HG02642 (cell line): ENCODE measurements around the gene RNF38.
"Not testable (repeated sequence)": the region's sequence is repeated elsewhere in the genome, so short reads cannot be mapped to it uniquely, and the experiment has no call there.

Experiments
- ATAC-seq: cut with Tn5 transposase; IDR thresholded peaks from one replicate; pipeline ENCODE4 v1.9.1; 2021; ENCODE audit warnings: mild to moderate bottlenecking; ENCODE audit not compliant: unreplicated experiment, poor library complexity

The RNF38 gene

DNA sequence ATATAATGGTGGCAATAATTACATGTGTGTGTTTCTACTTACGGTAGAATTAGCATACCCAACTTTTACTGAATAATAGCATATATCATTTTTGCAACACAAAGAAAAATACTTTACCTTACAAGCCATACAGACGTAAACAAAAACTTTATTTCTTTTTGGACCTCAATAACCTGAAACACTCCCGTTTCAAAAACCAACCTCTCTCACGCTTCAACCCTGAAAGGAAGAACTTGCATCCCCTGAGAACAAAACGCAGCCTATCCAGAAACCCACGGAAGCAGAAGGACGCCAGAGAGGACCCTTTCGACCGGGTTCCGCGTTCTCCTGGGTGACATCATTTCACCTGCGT lies at the start of gene RNF38:
TSS of gene RNF38 (minus strand) at position 290 of the 352 bp plus-strand sequence. CDS start at position 129, 161 bp downstream.
- no peak for ATAC-seq

DNA sequence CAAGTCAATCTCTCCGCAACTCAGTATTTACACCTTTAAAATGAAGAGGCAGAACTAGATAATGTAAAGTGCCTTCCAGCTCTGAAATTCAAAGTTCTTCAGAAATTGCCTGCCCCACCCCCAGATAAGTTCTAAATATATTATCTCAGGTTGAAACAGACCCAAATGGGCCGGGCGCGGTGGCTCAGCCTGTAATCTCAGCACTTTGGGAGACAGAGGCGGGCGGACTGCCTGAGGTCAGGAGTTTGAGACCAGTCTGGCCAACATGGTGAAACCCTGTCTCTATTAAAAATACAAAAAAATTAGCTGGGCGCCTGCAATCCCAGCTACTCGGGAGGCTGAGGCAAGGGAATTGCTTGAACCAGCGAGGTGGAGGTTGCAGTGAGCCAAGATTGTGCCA lies 48.5 kb upstream of the RNF38 start:
- not testable (repeated sequence) for ATAC-seq

DNA sequence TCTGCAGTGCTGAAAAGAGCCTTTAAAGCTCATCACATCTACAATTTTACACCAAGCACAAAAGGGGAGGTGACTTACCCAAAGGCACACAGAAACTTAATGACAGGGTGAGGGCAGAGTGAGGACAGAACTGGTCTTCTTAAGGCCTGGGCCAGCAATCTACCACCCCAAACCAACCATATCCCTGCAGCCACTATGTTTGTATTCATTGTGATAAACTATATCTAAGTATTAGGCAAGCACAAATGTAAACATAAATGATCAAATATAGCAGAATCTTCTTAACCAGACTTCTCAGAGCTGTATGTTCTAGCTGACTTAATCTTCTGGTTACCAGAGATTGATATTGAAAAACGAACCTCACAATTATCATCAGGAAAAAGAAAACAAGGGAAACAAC lies 47.9 kb upstream of the RNF38 start:
- ATAC-seq: no peak

DNA sequence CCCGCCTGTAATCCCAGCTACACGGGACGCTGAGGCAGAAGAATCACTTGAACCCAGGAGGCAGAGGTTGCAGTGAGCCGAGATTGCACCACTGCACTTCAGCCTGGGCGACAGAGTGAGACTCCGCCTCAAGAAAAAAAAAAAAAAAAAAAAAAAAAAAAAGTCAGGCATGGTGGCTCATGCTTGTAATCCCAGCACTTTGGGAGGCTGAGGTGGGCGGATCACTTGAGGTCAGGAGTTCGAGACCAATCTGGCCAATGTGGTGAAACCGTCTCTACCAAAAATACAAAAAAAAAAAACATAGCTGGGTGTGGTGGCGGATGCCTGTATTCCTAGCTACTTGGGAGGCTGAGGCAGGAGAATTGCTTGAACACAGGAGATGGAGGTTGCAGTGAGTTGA lies 46.6 kb upstream of the RNF38 start:
- not testable (repeated sequence) for ATAC-seq

DNA sequence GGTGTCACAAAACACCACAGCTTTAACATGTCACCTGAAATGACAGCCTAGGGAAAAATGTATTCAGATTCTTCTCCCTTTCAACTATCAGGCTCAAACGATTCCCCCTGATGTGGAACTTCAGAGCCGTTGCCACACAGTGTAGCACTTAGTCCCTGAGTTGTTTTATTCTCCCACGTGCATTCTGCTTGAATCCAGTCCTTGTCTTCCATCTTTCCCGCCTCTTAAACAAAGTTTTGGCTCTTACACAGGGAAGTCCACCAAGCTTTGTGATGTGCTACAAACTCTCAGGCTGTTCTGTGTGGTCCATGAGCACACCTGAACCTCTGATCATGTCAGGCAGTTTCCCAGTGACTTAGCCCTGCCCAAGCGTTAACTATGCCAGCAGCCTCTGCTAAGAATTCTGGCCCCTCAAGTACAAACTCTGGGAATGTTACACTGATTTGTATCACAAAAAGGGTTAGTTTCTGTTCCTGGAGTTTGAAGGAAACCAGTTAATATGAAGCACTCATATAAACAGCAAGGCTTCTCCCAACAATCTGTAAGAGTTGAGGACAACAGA lies 45.8 kb upstream of the RNF38 start:
- no peak for ATAC-seq

DNA sequence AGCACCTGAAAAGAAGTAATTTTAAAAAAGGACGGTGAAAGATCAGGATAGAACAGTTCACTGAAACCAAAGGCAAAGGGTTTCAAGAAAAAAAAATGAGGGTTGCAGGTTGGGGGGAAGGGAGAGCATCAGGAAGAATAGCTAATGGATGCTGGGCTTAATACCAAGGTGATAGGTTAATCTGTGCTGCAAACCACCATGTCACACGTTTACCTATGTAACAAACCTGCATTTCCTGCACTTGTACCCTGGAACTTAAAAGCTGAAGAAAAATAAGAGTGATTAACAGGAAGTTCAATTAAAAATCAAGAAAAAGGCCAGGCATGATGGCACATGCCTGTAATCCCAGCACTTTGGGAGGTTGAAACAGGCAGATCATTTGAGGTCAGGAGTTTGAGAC lies 44.1 kb upstream of the RNF38 start:
- no peak for ATAC-seq

DNA sequence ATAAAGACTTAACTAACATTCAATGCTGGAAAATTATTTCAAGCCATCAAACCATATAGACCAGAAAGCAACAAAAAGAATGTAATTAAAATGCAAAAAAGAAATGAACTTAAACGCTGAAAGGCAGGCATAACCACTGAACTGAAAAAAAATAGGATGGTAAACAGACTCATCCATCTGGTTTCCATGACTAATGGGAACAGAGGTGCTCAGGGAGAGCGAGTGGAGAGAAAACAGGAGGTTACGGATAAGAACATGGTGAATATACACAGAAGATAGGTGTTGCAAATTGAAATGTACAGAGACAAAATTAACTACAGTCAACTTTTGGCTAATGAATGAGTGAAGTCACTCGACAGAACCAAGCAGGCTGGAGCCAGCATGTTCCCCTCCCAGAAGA lies 43.5 kb upstream of the RNF38 start:
- ATAC-seq: no peak

DNA sequence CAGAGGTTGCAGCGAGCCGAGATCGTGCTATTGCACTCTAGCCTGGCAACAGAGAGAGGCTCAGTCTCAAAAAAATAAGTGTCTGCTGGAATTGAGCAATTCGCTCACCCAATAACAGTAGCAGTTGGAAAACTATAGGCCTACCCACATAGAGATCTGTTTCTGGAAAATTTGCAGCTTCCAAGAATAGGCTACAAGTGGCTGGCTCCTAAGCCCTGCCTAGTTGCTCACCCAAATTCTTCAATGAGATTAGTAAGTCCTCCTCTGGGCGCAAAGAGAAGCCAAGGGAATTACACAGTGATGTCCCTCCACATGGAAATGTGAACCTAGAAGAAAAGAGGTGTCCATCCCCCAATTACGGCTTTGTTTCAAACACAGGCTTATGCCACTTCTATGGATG lies 42.6 kb upstream of the RNF38 start:
- no peak for ATAC-seq

DNA sequence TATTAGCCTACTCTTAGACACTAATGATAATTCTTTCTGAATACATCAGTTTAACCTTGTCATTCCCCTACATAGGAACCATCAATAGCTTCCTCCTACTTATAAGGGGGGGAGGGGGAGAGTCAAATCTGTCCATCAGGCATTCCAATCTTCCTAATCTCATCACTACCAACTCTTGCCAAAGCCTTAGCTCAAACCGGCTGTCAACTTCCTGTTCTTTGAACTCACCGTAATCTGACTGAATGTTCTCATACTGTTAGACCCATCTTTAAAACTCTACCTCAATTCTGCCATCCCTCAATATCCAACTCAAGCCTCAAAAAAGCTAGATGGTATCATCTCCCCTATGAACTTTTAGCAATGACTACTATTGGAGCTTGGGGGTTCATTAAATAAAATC lies 41.9 kb upstream of the RNF38 start:
- ATAC-seq: no peak

DNA sequence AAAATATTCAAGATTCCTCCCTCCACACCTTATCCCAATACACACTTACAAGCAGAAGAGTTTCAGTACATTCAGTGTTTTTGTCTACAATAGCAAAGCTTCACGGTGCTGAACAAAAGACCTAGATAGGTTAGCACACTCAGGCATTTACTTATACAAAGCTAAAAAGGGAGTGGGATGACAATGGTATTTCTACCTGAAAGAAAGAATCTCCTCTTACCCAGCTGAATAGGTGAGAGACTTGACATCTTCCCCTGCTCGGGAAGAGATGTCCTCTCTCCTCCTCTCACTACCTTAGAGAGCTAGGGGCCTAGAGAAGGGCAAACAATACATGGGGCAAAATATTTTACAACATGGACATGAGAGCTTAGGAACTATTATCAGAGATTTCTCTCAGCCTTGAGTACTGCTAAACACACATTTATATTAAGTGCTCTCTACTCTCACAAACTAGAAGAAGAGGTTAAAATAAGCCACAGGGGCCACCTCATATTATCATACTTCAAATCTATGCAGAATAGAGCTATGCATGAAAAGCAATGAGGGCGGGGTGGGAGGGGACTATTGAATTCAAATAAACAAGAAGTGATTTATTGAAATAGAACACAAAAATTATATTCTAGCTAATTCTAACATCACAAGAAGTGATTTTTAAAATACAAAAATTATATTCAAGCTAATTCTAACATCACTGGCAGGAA lies 38.6 kb upstream of the RNF38 start:
- no peak for ATAC-seq

DNA sequence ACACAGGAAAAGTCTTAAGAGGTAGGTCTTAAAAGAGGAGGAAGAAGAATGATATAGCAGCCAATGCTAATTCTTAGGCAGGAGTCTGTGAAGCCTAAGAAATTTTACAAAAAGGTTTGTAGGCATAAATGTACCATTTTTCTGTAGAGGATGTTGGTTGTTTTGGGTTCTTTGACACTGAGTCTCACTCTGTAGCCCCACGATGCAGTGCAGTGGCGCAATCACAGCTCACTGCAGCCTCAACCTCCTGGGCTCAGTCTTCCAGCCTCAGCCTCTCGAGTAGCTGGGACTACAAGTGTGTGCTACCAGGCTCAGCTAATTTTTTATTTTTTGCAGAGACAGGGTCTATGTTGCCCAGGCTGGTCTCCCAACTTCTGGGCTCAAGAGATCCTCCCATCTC lies 37.7 kb upstream of the RNF38 start:
- ATAC-seq: no peak

DNA sequence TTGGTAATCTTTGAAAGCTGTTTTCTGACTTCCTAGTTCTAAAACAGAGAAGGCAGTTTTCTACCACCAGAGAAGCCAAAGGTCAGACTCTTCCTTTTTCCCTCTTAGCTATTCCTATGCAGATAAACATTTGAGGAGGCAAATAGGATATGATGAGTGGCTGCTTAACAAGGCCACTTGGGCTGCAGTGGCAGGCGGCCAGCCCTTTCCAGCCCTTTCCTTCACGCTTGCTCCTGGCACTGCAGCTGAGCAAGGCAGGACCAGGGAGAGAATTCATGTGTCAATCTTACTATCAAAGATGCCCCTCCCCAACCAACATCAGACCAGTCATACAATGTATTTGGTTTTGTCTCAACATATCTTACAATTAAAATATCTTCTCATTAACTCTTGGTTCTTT lies 36.8 kb upstream of the RNF38 start:
- no peak for ATAC-seq

DNA sequence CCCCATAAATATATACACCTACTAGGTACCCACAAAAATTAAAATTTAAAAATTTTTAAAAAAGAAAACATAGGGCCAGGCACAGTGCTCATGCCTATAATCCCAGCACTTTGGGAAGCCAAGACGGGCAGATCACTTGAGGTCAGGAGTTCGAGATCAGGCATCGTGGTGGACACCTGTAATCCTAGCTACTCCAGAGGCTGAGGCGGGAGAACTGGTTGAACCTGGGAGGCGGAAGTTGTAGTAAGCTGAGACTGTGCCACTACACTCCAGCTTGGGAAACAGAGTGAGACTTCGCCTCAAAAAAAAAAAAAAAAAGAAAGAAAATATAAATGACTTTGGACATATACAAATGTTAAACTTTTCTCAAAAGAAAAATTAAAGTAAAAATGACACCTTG lies 33.3 kb upstream of the RNF38 start:
- no peak for ATAC-seq

DNA sequence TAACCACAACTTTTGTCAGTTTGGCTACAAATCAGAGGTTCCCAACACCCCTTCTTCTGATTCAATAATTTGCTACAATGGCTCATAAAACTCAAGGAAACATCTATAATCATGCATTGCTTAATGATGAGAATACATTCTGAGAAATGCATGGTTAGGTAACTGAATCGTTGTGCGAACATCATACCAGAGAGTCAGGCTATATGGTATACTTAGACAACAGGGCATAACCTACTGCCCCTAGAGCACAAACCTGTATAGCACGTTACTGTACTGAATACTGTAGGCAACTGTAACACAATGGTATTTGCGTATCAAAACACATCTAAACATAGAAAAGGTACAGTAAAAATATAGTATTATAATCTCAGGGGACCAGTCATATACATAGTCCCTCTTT lies 31.0 kb upstream of the RNF38 start:
- no peak for ATAC-seq

DNA sequence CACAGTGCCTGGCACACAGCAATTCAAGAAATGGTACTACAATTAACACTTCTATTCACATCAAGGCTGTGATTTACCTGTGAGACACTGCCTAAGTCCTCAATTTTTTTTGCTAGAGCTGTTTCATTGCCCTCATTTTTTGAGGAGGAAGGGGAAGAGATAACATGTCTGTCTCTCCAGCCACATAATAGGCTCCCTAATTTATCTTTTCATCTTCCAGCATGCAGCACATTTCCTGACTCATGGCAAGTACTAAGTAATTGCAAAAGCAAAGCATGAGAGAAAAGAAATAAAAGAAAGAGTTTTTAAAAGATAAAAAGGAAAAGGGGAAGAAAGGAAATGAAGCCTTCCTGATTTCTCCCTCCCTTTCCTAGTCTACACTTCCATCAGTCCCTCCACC lies 26.9 kb upstream of the RNF38 start:
- ATAC-seq: no peak

DNA sequence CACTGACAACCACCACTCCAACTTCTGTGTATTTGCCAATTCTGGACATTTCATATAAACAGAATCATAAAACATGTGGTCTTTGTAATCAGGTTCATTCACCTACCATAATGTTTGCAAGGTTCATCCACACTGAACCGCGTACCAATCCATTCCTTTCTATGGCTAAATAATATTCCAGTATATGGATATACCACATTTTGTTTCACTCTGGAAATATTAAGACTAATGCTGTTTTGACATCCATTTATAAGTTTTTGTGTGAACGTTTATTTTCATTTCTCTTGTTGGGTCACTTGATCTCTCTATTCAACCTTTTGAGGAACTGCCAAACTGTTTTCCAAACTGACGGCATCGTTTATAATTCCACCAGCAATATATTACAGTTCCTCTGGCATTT lies 26.3 kb upstream of the RNF38 start:
- no peak for ATAC-seq

DNA sequence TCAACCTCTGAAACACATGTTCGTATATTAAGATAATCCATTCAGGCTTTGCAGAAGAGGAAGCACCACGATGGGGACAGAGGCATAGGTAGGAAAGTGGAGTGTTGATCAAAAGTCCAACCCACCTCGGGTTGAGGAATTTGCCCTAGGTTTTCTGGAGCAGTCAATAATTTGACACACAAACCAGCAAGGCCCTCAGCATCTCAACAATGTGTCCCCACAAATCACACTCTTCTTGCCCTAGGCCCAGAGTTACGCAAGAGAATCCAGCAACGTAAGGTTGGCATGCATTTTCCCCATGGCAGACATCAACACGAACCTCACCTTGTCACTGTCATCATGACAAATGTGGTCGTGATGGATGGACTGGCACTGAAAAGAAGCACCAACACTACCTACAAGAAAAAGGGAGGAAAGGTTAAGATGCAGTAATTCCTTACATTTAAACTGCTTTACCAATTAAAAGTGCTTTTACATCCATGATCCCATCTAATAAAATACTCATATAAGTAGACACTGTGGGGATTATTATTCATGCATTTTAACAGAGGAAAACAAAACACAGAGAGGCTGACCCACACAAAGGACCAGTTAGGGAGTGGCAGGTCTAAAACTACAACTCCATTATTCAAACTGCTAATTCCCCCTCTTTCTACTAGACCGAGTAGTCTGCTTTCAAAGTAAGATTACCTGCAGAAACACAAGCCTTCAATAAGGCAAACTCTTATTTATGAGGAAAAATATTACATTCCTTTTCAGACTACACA lies 24.4 kb upstream of the RNF38 start:
- no peak for ATAC-seq

DNA sequence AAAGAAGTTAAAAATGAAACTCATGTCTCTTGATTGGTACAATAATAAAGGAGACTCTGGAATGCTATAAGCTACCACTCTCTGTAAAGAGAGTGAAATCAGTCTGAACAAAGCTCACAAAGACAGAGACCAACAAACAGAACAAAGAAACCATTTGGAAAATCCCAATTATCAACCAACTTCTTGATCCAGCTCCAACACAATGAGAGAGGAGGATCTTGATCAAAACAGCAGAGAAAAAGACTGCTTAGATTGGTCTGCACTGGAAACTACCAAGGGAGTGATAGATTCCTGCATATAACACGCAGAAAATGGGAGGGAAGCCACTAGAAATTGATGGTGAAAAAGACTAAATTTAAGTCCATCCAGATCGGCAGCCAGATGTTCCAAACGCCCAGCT lies 23.1 kb upstream of the RNF38 start:
- no peak for ATAC-seq

DNA sequence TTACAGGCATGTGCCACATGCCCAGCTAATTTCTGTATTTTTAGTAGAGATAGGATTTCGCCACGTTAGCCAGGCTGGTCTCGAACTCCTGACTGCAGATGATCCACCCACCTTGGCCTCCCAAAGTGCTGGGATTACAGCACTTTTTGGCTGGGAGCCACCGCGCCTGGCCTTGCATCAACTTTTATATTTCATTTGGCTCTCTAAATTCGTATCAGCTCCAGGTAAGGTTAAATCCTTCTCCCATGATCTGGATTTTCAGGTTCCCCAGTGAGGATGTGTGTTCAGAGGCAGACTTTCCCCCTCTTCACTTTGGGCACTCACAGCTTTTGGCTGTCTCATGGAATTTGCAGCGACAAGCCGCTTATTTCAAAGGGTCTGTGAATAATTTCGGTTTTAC lies 16.8 kb upstream of the RNF38 start:
- no peak for ATAC-seq

DNA sequence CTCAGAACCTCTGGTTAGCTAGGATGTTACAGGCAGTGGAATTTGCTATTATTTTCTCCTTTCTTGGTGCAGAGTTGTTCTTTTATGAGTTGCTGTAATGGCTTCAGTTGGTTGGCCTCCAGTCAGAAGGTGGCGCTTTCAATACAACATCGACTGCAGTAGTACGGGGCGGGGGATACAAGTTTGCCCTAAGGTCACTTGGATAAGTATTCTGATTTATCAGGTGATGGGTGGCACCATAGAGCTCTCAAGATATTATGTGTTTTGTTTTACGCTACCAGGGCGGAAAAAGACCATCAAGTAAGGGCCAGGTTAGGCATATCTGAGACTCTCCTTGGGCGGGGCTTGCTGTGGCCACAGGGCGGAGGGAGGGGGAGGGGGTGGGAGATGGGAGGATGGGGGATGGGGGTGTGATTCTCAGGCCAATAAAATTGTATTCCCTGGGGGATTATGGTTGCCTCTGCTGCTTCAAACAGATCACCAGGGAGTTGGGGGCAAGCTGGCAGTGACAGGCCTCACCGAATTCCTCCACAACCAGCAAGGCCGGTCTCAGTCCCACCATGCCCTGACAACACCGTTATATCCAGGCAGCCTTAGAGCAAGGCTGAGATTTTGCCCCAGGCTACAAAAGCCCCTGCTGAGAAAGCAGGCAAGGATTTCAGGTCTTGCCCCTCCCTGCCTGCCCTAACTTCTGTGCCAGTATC lies 15.9 kb upstream of the RNF38 start:
- ATAC-seq: no peak

DNA sequence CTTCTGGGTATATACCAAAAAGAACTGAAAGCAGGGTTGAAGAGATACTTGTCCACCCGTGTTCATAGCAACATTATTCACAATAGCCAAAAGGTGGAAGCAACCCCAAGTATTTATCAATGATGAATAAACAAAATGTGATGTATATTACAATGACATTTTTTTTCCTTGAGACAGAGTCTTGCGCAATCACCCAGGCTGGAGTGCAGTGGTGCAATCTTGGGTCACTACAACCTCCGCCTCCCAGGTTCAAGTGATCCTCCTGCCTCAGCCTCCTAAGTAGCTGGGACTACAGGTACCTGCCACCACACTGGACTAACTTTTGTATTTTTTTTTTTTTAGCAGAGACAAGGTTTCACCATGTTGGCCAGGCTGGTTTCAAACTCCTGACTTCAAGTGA lies 11.3 kb upstream of the RNF38 start:
- ATAC-seq: not testable (repeated sequence)
